Suprapubic skin (tissue), 3 donors: ENCODE results near the gene FCGBP.

ENCODE experiments used
- EP300 ChIP-seq: sonication (generic); formaldehyde crosslinking; IDR thresholded peaks from one replicate; pipeline ENCODE4 v1.6.1; 2017; ENCODE audit warnings: antibody characterized with exemption
- POLR2A ChIP-seq, 2 donors: fragments of 450-650 bp; IDR thresholded peaks; one replicate each; pipeline ENCODE4 v1.6.1; 2017; ENCODE audit warnings: antibody characterized with exemption in 2 of 2, mild to moderate bottlenecking in 2 of 2, moderate library complexity in 2 of 2
- TF ChIP-seq, protein P1 (sequence below), 2 donors: fragments of 200-600 bp in 1 of 2; fragments of 450-650 bp in 1 of 2; sonication (generic) in 1 of 2; IDR thresholded peaks; one replicate each; pipeline ENCODE4 v1.5.1; 2016 to 2019; ENCODE audit warnings: antibody characterized with exemption in 2 of 2, mild to moderate bottlenecking in 1 of 2, moderate library complexity in 1 of 2

DNA sequence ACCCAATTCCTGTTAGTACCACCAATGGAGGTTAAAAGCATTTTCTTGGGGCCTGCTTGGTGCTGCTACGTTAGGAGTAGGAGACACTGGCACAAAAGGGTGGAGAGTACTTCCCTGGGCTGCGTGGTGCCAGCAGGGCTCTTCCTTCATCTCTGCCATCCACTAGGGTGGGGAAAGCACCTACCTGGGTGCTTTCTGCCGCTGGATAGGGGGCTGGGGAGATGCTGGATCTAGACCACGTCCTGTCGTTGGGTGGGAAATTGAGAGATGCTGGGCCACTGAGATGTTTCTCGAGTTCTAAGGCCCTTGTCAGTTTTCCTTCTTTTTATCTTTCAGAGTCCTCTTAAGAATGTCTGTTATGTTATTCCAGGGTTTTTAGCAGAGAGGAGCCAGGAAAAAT, 6.7 kb upstream of the FCGBP start:
- TF ChIP-seq, protein P1, sequence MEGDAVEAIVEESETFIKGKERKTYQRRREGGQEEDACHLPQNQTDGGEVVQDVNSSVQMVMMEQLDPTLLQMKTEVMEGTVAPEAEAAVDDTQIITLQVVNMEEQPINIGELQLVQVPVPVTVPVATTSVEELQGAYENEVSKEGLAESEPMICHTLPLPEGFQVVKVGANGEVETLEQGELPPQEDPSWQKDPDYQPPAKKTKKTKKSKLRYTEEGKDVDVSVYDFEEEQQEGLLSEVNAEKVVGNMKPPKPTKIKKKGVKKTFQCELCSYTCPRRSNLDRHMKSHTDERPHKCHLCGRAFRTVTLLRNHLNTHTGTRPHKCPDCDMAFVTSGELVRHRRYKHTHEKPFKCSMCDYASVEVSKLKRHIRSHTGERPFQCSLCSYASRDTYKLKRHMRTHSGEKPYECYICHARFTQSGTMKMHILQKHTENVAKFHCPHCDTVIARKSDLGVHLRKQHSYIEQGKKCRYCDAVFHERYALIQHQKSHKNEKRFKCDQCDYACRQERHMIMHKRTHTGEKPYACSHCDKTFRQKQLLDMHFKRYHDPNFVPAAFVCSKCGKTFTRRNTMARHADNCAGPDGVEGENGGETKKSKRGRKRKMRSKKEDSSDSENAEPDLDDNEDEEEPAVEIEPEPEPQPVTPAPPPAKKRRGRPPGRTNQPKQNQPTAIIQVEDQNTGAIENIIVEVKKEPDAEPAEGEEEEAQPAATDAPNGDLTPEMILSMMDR (IDR thresholded peaks at IDR 0.05) = no peak
- TF ChIP-seq POLR2A (IDR thresholded peaks at IDR 0.05) (no peak), EP300 (no peak)
